C4-2B (cell line): Measurements from ENCODE around the gene ZNF532.

ENCODE experiments used
- CTCF ChIP-seq: fragments of 450-650 bp; conservative IDR thresholded peaks from 2 replicates; pipeline ENCODE4 v1.5.1; 2017; ENCODE audit warnings: mild to moderate bottlenecking
- ZFX ChIP-seq: fragments of 450-650 bp; IDR thresholded peaks from 2 replicates; pipeline ENCODE4 v1.6.1; 2017

GRCh38 chr18:58850786-58851469 lies 13.7 kb upstream of the ZNF532 start:
- TF ChIP-seq CTCF (no peak), ZFX (no peak)
